HEK293 (cell line): ENCODE data around the gene NKPD1.

Experiments
- CTCF ChIP-seq: fragments of 450-650 bp; formaldehyde crosslinking; IDR thresholded peaks from 2 replicates; pipeline ENCODE4 v1.5.1; 2016; ENCODE audit warnings: missing biosample characterization, missing genetic modification characterization
- ELK4 ChIP-seq: IDR thresholded peaks from 2 replicates; pipeline ENCODE4 v1.6.1; 2011; ENCODE audit warnings: mild to moderate bottlenecking, low read depth, low read length, borderline replicate concordance
- PRDM1 ChIP-seq: fragments of 450-650 bp; formaldehyde crosslinking; IDR thresholded peaks from 2 replicates; pipeline ENCODE4; 2016; ENCODE audit warnings: missing biosample characterization, missing genetic modification characterization
- ZNF510 ChIP-seq: fragments of 450-650 bp; formaldehyde crosslinking; IDR thresholded peaks from 2 replicates; pipeline ENCODE4 v1.5.1; 2018; ENCODE audit warnings: mild to moderate bottlenecking, missing genetic modification characterization, missing biosample characterization; ENCODE audit not compliant: insufficient replicate concordance
- ZNF580 ChIP-seq: fragments of 450-650 bp; formaldehyde crosslinking; IDR thresholded peaks from 2 replicates; pipeline ENCODE4 v1.5.1; 2016; ENCODE audit warnings: missing biosample characterization, missing genetic modification characterization
- ZNF639 ChIP-seq: fragments of 450-650 bp; formaldehyde crosslinking; IDR thresholded peaks from 2 replicates; pipeline ENCODE4 v1.5.1; 2016; ENCODE audit warnings: missing biosample characterization, missing genetic modification characterization

GRCh38 chr19:45162608-45163143, 1.9 kb upstream of the NKPD1 start:
- TF ChIP-seq CTCF (tag by site-specific recombination) (no peak), ZNF639 (tag by site-specific recombination) (no peak), ZNF580 (tag by site-specific recombination) (no peak), PRDM1 (tag by site-specific recombination) (no peak), ZNF510 (no peak), ELK4 (no peak)
